GM18519 (cell line): ENCODE results near the gene TRAK1.
A peak's percentile ranks its signal among the peaks of the same experiment; 100 is the strongest.

ENCODE experiments used
- ATAC-seq: cut with Tn5 transposase; IDR thresholded peaks from one replicate; pipeline ENCODE4 v1.9.1; 2021; ENCODE audit warnings: mild to moderate bottlenecking, moderate library complexity; ENCODE audit not compliant: unreplicated experiment, low FRiP score

The TRAK1 gene

DNA sequence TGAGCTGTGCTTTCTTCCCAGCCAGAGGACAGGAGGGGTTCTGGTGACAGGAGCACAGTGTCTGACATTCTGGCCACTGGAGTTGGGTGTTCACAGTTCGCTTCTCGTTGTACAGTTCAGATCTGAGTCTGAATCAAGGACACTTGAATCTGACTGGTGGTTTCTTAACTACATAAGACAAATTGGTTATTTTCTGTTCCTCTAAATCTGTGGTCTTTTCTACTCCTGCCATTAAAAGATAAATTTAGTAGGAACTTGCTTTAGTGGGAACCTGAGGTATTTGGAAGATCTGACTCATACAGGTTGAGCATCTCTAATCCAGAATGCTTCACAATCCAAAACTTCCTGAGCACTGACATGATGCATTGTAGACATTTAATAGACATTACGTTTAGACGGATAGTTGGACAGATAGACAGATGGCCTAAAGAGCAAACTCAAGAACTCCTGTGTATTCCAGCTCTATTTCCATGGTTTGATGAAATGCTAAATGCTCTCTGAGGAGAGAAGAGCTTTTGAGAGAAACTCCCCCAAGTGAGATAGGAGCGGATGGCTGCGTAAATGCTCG lies 103.9 kb downstream of the TRAK1 start:
- ATAC-seq, result no peak

DNA sequence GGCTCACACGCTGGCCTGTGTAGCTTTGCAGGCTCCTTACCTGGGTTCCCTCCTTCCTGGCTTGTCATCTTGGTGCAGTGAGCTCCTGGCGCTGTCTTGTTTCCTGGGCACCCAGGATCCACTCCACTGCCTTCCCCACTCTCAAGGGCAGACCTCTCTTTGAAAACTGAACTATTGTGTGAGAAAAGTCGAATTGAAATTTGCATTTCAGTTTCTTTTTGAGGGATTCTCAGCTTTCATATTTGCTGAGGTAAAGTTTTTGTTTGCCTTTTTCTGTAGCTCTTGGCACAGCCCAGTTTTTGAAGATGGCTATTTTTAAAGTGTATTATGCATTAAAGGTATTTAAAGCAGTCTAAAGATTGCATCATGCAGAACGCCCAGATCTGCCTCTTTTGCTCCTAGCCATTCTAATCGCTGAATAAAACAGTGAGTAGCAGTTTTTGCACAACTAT lies 104.7 kb downstream of the TRAK1 start:
- ATAC-seq, result peak; percentile 64

DNA sequence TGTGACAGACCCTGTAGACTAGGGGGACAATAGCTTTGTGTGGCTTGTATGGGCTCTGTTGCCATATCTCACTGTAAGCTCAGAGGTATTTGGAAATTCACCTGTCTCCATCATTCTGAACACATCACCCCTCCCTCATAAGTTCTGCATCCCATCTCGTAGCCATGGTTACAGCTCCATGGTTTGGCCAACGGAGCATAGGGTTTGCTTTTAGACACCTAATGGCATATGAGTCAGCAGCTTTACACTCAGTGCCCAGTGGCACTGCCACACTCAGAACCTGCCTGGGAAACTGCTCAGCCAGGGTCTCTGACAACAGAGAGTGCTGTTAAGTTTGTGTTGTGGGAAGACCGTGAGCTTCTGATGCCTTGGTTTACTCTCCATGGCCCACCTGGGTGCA lies 107.6 kb downstream of the TRAK1 start:
- ATAC-seq, result no peak

DNA sequence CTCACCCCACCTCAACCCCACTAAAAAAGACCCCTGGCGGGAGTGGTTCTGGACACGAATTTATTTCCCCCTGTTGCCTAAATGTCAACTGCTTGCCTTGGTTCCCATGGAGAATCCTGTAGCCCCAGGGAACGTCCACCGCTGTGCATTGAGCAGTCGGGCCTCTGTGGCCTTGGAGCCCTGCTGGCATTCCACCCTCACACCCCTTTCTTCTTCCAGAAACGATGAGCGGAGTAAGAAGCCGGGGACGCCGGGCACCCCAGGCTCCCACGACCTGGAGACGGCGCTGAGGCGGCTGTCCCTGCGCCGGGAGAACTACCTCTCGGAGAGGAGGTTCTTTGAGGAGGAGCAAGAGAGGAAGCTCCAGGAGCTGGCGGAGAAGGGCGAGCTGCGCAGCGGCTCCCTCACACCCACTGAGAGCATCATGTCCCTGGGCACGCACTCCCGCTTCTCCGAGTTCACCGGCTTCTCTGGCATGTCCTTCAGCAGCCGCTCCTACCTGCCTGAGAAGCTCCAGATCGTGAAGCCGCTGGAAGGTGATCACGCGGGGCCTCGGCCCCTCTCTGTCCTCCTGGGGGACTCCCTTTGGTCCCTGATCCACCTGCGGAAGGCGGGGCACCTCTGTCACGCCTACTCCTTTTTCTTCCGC lies 111.2 kb downstream of the TRAK1 start:
- ATAC-seq, result no peak

DNA sequence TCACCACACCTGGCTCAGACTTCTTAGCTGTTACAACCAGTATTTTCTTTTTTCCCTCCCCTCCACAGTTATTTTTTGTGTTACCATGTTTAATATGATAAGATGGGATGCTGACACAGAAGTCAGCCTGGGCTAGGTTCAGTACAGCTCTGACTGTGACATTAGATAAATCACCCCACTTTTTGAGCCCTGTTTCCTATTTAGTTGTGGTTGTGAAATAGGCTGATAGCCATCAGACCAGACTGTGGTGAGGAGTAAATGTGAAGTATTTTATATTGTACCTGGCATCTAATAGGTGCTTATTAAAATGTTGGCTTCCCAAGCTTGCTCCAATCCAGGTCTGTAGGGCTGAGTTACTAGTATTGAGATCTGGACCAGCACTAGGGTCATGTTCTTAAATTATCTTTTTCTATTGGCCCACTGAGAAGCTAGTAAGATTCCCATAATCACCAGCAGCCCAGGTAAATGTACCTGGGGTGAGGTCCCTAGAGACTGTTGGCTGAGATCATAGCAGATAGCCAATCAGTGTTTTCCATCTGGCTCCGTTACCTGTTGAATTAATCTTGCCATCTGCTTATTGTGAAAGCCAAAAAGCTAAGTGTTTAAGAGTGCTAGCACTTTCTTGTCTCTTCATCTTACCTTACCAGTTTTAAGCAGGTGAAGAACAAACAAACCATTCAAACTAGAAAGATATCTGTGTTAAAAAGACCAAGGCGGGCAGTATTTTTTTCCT lies 113.9 kb downstream of the TRAK1 start:
- ATAC-seq, result no peak

DNA sequence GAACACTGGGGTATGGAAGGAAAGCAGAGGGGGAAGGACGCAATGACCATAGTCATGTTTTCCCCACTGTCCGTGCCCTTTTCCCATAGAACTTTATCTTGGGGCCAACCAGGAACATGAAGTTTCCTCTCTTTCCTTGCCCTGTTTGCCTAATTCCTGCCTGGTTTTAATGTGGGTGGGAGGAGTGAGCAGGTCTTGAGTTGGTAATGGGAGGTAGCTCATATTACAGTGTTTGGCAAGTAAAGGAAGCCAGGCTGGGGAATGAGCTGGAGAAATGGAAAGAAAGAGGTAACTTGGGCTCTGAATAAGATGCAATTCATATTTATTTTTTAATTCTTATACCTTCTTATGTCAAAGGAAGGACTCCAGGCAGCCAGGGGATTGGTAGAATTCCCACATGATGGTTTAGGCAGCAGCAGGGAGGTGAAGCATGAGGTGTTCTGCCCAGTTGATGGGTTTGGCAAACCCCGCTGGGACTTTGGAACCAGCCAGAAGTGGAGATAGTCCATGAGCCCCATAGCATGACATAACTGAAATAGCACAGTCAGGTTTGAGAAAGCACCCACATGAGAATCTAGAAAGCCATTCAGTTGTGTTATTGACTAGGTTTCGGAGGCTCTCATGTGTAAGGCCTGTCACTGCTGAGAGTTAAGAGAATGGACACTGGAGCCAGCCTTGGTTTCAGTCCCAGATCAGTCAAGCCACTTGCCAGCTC lies 114.8 kb downstream of the TRAK1 start:
- ATAC-seq, result peak; percentile 95

DNA sequence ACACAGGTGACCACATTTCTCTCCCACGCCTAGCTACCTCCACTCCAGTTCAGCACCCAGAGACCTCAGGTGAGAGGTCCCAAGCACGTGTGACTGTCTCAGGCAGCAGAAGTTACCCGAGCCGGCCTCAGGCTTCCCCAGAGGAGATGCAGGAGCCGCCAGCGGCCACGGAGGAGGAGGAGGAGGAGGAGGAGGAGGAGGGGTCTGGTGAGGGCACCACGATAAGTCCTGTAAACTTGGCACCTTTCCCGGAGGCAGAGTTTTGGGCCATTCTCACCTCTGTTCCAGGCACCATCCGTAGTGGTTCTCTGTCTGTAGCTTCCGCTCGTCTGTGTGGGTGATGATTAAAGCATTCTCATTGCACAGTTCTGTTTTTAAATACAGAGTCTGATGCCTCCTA lies 118.8 kb downstream of the TRAK1 start:
- no peak for ATAC-seq

DNA sequence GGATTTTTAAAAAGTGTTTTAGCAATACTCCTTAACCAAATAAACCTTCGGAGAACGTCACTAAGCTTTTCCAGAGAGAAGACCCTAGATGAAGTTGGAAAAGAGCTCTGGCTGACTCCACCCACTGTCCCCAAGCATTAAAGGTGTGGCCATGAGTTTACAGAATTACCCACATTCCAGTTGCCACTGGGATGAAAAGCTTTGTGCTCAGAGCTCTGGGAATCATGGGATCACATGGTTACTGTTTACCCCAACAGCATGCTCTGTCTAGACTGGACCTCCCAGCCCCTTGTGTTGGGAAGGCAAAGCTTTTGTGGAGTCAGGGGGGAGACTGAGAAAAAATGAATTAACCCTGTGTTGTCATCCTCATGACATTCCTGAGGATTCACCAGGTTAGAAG lies 119.6 kb downstream of the TRAK1 start:
- no peak for ATAC-seq

DNA sequence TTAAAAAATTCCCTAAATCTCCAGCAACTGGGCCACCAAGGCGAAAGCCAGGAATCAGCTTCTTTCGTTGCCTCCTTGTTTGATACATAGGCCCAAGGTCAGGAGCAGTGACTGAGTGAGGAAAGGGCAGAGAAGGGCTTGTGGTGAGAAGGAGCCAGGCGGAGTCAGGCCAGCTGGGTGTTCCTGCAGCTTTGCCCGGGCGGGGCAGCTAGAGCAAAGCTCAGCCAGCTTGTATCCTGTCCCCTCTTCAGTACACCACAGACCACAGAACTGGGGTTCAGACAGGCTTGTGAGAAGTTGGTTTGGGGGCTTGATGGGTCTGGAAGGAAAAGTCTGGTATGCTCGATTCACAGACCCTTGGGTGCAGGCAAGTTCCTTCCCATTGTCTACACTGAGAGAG lies 122.3 kb downstream of the TRAK1 start:
- no peak for ATAC-seq

DNA sequence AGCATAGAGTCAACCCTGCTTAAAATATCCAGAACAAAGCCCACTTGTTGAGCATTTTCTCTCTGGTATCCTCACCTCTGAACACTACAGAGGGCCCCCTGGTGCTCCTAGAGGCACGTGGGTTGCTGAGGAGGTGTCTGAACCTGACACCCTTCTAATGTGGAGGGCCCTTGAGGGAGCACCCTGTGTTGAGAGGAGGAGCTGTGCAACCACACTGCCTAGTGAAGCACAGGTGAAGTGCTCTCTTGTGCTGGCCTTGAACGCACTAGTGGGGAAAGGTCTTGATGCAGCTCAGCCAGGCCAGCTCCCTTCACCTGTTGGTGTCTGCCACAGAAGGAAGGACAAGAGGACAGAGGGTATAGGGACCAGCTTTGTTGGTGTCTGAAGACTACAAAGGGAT lies 122.9 kb downstream of the TRAK1 start:
- ATAC-seq, result no peak

DNA sequence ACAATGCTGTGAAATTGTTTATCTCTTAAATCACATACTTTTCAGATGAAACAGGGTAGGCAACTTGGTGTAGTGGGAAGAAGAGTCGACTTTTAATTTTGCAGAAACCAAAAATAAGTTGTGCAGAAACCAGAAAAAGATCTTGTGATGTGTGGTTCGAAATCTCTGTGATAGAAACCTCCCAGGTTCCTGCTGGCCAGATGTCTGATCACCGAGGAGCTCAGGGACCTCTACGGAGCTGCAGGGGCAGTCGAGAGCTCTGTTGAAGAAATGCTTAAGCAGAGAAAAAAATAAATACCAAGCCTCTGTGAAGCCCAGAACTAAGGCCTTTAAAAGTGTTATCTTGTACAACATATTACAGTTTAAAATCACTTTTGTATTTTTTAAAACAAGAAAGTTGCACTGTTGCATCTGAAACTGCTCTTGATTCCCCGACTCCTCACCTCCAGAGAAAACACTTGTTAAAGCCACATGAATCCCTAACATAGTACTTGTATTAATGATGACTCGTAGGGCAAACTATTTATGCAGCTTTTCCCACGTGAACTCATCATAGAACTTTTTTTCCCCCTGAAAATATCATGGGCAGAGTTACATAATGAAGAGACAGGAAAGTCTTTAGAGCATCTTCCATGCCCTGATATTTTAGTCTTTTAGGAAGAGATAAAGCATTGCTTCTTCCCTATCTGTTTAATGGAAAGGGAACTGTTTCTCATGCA lies 123.6 kb downstream of the TRAK1 start:
- no peak for ATAC-seq

DNA sequence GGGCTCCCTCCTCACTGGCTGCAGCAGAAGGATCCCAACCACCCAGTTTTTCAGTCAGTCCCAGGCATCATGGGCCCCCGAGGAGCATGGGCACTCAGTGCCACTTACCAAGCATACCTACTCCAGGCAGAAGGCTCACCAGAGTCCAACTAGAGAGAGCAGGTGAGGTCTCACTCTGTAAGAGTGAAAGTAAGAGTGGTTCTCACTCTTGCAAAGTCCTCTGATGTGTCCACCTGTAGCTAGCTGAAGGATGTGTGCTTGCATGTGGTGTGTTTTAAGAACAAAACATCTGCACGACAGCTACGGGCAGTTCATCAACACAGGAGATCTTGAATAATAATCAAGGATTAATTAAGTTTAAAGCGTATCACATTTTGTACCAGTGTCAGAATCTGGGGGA lies 125.1 kb downstream of the TRAK1 start:
- peak; percentile 49 for ATAC-seq

DNA sequence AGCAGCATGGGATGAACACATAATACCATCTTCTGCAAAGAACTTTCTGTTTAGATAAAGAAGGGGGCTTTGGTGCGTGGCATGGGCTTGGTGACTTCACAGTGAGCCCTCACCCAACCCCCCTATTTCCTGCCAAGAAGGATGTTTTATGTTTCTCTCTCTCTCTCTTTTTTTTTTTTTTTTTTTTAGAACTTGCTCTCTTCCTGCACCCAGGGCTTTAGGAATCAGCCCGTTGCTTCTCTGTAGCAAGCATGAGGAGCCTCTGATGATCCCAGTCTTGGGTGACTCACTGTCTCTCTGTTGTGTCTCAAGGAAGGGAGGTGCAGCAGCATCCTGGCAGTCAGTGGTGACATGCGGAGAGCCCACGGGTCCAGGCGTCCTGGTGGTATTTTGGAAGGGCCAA lies 125.8 kb downstream of the TRAK1 start:
- ATAC-seq, result no peak

DNA sequence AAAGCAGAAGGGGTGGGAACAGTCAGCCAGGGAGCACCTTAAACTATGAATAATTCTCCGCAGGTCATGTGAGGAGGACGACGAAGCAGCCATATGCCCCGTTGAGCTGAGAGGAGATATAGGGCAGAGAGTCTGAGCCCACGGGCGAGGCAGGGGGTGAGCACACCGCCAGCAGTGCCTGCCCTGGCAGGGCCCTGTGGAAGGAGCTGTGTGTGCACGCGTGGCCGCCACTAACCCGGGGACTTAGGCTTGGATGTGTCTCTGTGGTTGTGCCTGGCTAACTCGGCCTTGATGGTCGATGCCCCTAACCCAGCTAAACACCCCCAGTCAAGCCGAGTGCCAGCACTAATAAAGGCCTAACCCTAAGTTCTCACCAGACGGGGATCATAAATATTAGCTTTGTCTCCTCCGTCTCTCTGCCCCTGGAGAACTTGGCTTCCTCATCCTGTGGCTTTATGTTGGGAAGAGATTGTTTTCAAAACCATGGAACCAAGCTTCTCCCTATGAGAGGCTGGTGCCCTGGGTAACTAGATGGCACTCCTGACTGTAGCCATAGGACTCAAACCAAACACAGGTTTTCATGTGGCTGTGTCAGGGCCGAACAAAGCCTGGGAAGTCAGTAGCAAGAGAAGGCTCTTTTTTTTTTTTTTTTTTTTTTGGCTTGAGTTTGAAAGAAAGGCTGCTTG lies 129.4 kb downstream of the TRAK1 start:
- ATAC-seq, result no peak

DNA sequence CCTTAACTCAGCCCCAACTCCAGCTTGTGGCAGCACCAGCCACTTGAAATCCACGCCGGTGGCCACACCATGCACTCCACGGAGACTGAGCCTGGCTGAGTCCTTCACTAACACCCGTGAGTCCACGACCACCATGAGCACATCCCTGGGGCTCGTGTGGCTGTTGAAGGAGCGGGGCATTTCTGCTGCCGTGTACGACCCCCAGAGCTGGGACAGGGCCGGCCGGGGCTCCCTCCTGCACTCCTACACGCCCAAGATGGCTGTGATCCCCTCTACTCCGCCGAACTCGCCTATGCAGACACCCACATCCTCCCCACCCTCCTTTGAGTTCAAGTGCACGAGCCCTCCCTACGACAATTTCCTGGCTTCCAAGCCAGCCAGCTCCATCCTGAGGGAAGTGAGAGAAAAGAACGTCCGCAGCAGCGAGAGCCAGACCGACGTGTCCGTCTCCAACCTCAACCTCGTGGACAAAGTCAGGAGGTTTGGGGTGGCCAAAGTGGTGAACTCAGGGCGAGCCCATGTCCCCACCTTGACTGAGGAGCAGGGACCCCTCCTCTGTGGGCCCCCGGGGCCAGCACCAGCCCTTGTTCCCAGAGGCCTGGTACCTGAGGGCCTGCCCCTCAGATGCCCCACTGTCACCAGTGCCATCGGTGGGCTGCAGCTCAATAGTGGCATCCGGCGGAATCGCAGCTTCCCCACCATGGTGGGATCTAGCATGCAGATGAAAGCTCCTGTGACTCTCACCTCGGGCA lies 132.0 kb downstream of the TRAK1 start:
- ATAC-seq, result no peak

DNA sequence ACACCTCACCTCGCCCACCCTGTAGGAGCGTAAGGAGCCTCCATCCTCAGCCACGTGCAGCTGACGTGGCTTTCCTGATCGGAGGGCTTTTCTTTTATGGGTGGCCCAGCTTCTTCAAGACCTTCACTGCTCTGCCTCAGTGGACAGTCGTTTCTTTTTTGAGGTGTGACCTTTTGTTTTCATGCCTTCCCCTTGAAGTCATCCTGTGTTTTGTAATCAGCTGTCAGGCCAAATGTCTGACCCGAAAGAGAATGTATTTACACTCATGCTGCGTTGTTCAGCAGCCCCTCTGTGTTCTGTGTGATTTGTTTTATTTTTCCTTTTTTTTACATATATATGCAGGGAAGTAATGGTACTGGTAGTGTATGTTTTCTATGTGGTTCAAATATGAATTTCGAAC lies 133.0 kb downstream of the TRAK1 start:
- no peak for ATAC-seq

DNA sequence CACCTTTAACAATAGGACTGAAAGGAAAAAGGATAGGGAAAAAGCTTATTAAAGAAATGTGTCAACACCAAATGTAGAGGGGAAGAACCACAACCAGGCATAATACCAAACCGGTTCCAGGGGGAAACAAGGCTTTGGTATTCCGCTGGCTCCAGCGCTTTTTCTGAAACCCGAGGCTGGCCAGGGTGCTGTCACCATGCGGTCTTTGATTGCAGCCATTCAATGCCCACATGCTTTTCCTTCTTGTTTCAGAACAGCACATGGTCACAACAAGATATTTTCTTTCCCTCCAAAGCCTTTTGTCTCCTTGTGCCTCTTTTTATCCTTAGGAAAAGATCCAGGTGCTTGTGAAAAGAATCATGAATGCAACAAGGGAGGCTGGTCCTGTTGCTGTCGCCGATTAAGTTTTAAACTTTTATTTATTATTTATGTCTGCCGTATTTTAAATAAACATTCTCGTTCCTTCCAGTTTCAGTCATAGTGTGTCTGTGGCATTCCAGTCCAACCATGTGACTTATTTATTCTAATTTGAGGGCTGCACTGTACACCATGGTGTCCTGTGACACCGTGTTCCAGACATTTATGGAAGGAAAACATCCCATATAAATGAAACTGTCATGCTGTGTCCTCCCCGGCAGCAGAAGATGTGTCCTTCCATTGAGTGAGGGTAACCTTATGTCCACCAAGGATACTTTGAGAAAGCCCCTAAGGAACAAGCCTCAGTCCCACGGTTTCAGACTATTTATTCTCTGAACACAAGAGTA lies 133.7 kb downstream of the TRAK1 start:
- no peak for ATAC-seq

DNA sequence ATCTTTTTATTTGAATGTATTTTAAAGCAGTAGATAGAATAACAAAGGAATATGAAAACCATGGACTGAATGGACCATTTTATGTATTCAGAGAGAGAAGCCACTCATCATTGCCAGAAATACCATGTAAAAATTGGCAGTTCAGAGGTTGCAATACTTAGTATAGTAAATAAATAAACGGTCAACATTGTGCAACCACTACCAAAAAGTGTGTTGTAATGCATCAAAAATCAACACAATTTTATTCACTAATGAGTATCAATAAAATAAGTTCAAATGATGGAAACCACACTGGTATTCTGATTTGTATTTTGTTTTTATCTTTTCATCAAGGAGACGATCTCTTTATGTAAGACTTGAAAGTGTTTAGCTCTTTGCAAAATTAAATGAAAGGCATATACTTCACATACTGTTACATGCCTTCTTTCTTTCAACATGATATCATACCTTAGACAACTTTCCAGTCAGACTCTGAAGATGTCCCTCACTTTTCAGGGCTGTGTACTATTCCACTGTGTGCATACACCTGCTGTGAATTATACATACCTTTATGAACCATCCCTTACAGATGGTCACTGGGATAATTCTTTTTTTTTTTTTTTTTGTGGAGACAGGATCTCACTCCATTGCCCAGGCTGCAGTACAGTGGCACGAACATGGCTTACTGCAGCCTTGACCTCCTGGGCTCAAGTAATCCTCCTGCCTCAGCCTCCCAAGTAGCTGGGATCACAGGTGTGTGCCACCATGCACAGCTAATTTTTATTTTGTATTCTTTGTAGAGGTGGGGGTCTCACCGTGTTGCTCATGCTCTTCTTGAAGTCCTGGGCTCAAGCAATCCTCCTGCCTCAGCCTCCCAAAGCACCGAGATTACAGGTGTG lies 134.6 kb downstream of the TRAK1 start:
- ATAC-seq, result no peak
